GM21447 (cell line): ENCODE measurements around the gene DEPDC5.

Source experiments
- ATAC-seq: cut with Tn5 transposase; IDR thresholded peaks from one replicate; pipeline ENCODE4 v1.9.1; 2021; ENCODE audit not compliant: unreplicated experiment

The DEPDC5 gene

GRCh38 chr22:31944700-31945442 is 191.1 kb downstream of the DEPDC5 start:
- peak; percentile 23 for ATAC-seq

- ATAC-seq, result no peak
Measured at GRCh38 chr22:31945443-31945855, 191.6 kb downstream of the DEPDC5 start.

GRCh38 chr22:31945971-31946680 is 192.3 kb downstream of the DEPDC5 start:
- ATAC-seq, result no peak

GRCh38 chr22:31947296-31947695 is 193.5 kb downstream of the DEPDC5 start:
- ATAC-seq, result no peak

- ATAC-seq, result no peak
Measured at GRCh38 chr22:31948002-31948401, 194.2 kb downstream of the DEPDC5 start.

- ATAC-seq, result no peak
Measured at GRCh38 chr22:31950226-31950625, 196.4 kb downstream of the DEPDC5 start.

DNA sequence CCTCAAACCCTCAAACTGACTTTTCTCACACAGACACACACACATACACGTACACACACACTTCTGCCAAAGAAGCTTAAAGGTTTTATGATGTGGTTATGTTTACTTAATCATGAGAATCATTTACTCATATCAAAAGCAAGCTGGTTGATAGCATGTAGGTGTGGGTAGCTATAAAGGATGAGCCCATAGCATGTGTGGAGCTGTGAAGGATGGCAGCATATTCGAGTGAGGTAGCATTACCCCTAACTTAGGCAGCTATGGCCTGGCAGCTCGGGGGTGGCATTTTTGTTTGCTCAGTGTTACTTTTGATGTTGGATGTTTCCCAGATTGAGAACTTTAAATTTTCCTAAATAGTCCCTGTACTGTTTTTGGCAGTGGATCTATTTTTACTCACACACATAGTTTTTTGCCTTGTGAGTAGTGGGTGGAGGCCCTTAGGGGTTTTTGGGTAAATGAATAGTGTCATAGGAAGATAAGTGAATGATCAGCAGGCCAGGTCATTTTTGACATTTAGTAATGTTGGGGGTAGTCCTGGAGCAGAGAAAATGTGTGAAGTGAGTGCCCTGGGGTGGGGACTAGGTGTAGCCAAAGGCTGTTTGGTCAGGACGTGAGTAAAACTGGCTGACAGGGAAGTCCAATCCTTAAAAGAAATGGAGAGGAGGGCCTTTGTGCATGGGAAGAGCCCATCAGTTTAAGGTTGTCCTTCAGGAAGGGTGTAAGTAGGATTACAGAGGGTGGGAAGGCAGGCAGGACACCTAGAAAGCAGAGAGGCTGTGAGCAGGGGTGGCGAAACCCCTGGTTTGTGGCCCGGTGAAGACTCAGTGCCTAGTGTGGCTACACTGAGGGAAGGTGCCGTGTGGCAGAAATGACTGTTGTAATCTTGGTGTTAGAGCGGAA is 197.6 kb downstream of the DEPDC5 start:
- no peak for ATAC-seq

DNA sequence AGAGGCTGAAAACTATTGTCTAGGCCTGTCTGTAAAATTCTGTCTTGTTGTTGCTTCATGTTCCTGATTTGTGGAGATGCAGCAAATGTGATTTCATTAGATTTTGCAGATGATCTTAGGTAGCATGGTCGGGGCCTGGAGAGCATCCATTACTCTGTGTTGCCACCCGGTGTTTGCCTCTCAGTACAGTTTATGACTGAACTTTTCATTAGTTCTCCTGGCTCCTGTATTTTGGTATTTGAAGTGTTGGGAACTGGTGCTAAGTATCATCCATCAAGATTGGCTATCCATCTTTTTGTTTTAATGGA is 198.2 kb downstream of the DEPDC5 start:
- no peak for ATAC-seq

DNA sequence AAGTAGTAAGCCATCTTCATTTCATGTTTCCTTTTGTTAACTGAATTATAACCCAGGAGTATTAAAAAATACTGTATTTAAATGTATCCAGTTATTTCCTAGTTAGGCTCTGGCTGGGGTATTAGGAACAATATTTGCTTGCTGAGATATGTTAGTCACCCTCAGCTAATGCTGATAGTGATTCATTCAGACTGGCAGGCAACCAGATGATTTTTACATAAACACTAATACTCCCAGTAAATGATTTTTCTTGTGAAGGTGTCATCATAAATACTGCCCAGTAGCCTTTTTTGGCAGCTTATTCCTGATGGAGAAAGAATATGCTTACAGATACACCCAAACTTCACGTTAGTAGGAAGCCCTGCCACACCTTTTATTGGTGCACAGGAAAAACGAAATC is 198.7 kb downstream of the DEPDC5 start:
- no peak for ATAC-seq

DNA sequence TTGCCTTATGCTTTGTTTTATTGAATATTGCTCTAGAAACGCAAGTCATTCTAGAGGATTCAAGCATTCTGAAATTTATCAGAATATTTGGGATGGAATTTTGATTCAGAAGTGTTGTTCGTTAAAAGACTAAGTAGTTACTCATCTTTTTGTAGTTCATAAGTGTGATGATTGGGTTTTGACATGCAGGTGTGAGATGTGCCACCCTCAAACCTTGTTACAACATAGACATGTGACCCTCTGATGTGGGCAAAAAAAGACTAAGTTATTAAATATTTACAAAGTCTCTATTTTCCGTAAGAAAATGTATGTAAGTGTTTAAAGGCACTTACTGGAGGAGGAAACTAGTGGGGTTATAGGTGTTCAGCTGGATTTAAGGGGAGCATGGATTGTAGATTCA is 199.4 kb downstream of the DEPDC5 start:
- ATAC-seq, result no peak

- ATAC-seq, result no peak
Measured at GRCh38 chr22:31954535-31955523, 201.0 kb downstream of the DEPDC5 start.

DNA sequence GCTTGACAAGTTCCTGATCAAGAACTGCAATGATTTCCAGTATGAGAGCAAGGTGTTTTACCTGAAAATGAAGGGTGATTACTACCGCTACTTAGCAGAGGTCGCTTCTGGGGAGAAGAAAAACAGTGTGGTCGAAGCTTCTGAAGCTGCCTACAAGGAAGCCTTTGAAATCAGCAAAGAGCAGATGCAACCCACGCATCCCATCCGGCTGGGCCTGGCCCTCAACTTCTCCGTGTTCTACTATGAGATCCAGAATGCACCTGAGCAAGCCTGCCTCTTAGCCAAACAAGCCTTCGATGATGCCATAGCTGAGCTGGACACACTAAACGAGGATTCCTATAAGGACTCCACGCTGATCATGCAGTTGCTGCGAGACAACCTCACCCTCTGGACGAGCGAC is 202.5 kb downstream of the DEPDC5 start:
- no peak for ATAC-seq
